GM12878 (cell line): ENCODE data around the gene MCCD1. TPM values are rescaled to one million over a fixed set of nuclear protein-coding genes. Genes with fewer than 3 reads are reported as not detected.
A peak's percentile ranks its signal among the peaks of the same experiment; 100 is the strongest.

Experiments
- ATF7 ChIP-seq: fragments of 450-650 bp; IDR thresholded peaks from 2 replicates; pipeline ENCODE4 v1.6.1; 2016; ENCODE audit warnings: low read depth, mild to moderate bottlenecking
- BCL11A ChIP-seq: IDR thresholded peaks from 2 replicates; pipeline ENCODE4 v1.6.1; 2011; ENCODE audit warnings: low read depth, low read length
- BRCA1 ChIP-seq: IDR thresholded peaks from 2 replicates; pipeline ENCODE4 v1.6.1; 2011; ENCODE audit warnings: low read depth, low read length, improper control_type of control experiment
- CBX5 ChIP-seq: sonication (generic); IDR thresholded peaks from 2 replicates; pipeline ENCODE4 v1.6.1; 2016; ENCODE audit warnings: low read depth, moderate library complexity, mild to moderate bottlenecking, inconsistent platforms
- HDAC6 ChIP-seq: fragments of 200-600 bp; sonication (generic); IDR thresholded peaks from one replicate; pipeline ENCODE4 v1.8.0; 2017; ENCODE audit warnings: antibody characterized with exemption; ENCODE audit not compliant: unreplicated experiment
- IRF4 ChIP-seq: IDR thresholded peaks from 2 replicates; pipeline ENCODE4 v1.6.1; 2011; ENCODE audit warnings: low read depth, low read length
- LARP7 ChIP-seq: fragments of 450-650 bp; IDR thresholded peaks from 2 replicates; pipeline ENCODE4 v1.6.1; 2017; ENCODE audit warnings: mild to moderate bottlenecking
- MEF2B ChIP-seq: fragments of 450-650 bp; IDR thresholded peaks from 2 replicates; pipeline ENCODE4 v1.6.1; 2018; ENCODE audit warnings: mild to moderate bottlenecking, moderate library complexity; ENCODE audit not compliant: partially characterized antibody, poor library complexity, severe bottlenecking
- MTA3 ChIP-seq: IDR thresholded peaks from 2 replicates; pipeline ENCODE4 v1.6.1; 2012; ENCODE audit warnings: low read length, inconsistent platforms, borderline replicate concordance
- NR2C2 ChIP-seq: IDR thresholded peaks from 2 replicates; pipeline ENCODE4 v1.6.1; 2011; ENCODE audit warnings: borderline replicate concordance, low read depth; ENCODE audit not compliant: control insufficient read depth, insufficient read length
- POLR2AphosphoS2 ChIP-seq: IDR thresholded peaks from 2 replicates; pipeline ENCODE4 v1.6.1; 2011; ENCODE audit warnings: low read depth, mild to moderate bottlenecking, low read length, improper control_type of control experiment, moderate library complexity
- POLR2AphosphoS5 ChIP-seq: IDR thresholded peaks from 2 replicates; pipeline ENCODE4 v1.6.1; 2011; ENCODE audit warnings: mild to moderate bottlenecking, low read length, inconsistent platforms
- RBBP5 ChIP-seq: fragments of 200-600 bp; sonication (generic); conservative IDR thresholded peaks from 2 replicates; pipeline ENCODE4 v1.6.1; 2016
- ZBED1 ChIP-seq: IDR thresholded peaks from 2 replicates; pipeline ENCODE4 v1.6.1; 2016; ENCODE audit warnings: borderline replicate concordance
- ZNF24 ChIP-seq: fragments of 450-650 bp; IDR thresholded peaks from 2 replicates; pipeline ENCODE4 v1.6.1; 2017; ENCODE audit warnings: antibody characterized with exemption, mild to moderate bottlenecking
- polyA plus RNA-seq, 11 experiments: library from polyadenylated mRNA; depleted of rRNA in 4 of 11; unstranded in 6 of 11; stranded (reverse) in 5 of 11; fragments of >200 nt; fragmentation: Nextera tagmentation in 4 of 11; fragmentation: Illumina TruSeq in 1 of 11; extraction: Ambion mirVana in 4 of 11; extraction: Trizol in 1 of 11; gene quantifications; 1 replicate in 1 of 11; 2 replicates in 10 of 11; pipeline versions ENCODE4 v1.2.1 to v1.2.3, GENCODE V29; 2011 to 2016; ENCODE audit warnings: inconsistent platforms in 2 of 11, missing spikeins in 2 of 11, low read depth in 1 of 11
- total RNA-seq, 4 experiments: library from RNA; depleted of rRNA in 3 of 4; stranded (reverse); fragments of >200 nt in 3 of 4; fragmentation: Illumina TruSeq in 1 of 4; extraction: Trizol in 1 of 4; gene quantifications; 2 replicates each; pipeline versions ENCODE4 v1.2.1 to v1.2.3, GENCODE V29; 2013 to 2021
- TF ChIP-seq, protein P1 (sequence below): fragments of 450-650 bp; IDR thresholded peaks from 2 replicates; pipeline ENCODE4 v1.6.1; 2016; ENCODE audit warnings: mild to moderate bottlenecking, moderate library complexity, borderline replicate concordance
- TF ChIP-seq, protein P2 (sequence below): fragments of 450-650 bp; IDR thresholded peaks from 2 replicates; pipeline ENCODE4 v1.6.1; 2016; ENCODE audit warnings: mild to moderate bottlenecking
- TF ChIP-seq, protein P3 (sequence below): fragments of 450-650 bp; IDR thresholded peaks from 2 replicates; pipeline ENCODE4 v1.6.1; 2017; ENCODE audit warnings: mild to moderate bottlenecking, low read depth, inconsistent platforms; ENCODE audit not compliant: poor library complexity, severe bottlenecking
- TF ChIP-seq, protein P4 (sequence below): IDR thresholded peaks from 2 replicates; pipeline ENCODE4 v1.6.1; 2011; ENCODE audit warnings: mild to moderate bottlenecking, low read depth, low read length, moderate library complexity; ENCODE audit not compliant: insufficient replicate concordance
- TF ChIP-seq, protein P5 (sequence below): fragments of 150-350 bp; IDR thresholded peaks from 2 replicates; pipeline ENCODE4 v1.6.1; 2014; ENCODE audit warnings: mild to moderate bottlenecking, low read depth, low read length

The MCCD1 gene
- total and polyA plus RNA-seq, 10 of the 15 experiments (the other 5 are each of a cell fraction or from before 2014, with no cell fraction given), result not detected

DNA sequence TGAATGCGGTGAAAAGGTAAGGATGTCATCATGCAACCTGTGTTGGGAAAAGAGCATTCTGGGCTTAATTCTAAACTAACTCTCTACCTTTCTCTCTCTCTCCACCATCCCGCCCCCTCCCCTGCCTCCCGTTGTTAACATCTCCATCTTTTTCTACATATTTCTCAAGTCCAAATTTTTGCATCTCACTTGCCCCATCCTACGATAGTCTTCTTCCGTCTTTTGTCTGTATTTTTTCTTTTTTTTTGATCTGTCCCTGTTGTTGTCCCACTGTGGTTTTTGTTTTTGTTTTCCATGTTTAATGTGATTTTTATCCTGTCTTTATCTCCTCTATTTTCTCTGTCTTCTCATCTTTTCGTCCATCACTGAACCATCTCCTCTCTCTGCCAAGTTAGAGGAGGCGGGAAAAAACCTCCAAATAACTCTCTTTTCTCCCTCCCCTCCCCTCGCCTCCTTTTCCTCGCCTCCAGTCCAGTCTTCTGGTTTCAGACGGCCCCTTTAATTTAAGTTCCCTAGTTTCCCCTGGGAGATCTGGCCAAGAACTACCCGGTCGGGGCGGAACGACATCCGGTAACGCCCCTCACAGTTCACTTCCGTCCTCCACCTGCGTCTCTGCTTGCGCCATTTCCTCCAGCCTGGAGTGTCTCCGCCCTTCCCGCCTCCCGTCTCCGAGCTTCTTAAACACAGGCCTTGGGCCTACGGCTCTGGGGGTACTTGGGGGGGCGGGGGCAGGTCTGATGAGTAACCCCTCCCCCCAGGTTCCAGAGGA is 18.4 kb downstream of the MCCD1 start, which contains the start of gene NFKBIL1 (continued):
- TF ChIP-seq, protein P1, sequence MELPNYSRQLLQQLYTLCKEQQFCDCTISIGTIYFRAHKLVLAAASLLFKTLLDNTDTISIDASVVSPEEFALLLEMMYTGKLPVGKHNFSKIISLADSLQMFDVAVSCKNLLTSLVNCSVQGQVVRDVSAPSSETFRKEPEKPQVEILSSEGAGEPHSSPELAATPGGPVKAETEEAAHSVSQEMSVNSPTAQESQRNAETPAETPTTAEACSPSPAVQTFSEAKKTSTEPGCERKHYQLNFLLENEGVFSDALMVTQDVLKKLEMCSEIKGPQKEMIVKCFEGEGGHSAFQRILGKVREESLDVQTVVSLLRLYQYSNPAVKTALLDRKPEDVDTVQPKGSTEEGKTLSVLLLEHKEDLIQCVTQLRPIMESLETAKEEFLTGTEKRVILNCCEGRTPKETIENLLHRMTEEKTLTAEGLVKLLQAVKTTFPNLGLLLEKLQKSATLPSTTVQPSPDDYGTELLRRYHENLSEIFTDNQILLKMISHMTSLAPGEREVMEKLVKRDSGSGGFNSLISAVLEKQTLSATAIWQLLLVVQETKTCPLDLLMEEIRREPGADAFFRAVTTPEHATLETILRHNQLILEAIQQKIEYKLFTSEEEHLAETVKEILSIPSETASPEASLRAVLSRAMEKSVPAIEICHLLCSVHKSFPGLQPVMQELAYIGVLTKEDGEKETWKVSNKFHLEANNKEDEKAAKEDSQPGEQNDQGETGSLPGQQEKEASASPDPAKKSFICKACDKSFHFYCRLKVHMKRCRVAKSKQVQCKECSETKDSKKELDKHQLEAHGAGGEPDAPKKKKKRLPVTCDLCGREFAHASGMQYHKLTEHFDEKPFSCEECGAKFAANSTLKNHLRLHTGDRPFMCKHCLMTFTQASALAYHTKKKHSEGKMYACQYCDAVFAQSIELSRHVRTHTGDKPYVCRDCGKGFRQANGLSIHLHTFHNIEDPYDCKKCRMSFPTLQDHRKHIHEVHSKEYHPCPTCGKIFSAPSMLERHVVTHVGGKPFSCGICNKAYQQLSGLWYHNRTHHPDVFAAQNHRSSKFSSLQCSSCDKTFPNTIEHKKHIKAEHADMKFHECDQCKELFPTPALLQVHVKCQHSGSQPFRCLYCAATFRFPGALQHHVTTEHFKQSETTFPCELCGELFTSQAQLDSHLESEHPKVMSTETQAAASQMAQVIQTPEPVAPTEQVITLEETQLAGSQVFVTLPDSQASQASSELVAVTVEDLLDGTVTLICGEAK, result peak; percentile 98
- TF ChIP-seq, protein P2, sequence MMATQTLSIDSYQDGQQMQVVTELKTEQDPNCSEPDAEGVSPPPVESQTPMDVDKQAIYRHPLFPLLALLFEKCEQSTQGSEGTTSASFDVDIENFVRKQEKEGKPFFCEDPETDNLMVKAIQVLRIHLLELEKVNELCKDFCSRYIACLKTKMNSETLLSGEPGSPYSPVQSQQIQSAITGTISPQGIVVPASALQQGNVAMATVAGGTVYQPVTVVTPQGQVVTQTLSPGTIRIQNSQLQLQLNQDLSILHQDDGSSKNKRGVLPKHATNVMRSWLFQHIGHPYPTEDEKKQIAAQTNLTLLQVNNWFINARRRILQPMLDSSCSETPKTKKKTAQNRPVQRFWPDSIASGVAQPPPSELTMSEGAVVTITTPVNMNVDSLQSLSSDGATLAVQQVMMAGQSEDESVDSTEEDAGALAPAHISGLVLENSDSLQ, result peak; percentile 73
- TF ChIP-seq MEF2B, result peak; percentile 96
- TF ChIP-seq HDAC6, result no peak
- TF ChIP-seq BCL11A, result no peak
- TF ChIP-seq, protein P3, sequence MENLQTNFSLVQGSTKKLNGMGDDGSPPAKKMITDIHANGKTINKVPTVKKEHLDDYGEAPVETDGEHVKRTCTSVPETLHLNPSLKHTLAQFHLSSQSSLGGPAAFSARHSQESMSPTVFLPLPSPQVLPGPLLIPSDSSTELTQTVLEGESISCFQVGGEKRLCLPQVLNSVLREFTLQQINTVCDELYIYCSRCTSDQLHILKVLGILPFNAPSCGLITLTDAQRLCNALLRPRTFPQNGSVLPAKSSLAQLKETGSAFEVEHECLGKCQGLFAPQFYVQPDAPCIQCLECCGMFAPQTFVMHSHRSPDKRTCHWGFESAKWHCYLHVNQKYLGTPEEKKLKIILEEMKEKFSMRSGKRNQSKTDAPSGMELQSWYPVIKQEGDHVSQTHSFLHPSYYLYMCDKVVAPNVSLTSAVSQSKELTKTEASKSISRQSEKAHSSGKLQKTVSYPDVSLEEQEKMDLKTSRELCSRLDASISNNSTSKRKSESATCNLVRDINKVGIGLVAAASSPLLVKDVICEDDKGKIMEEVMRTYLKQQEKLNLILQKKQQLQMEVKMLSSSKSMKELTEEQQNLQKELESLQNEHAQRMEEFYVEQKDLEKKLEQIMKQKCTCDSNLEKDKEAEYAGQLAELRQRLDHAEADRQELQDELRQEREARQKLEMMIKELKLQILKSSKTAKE, result peak; percentile 40
- no peak for TF ChIP-seq LARP7
- no peak for TF ChIP-seq RBBP5
- TF ChIP-seq MTA3, result no peak
- 0 out of 2 replicates have a peak, but pooled peaks have one; percentile 30 for TF ChIP-seq POLR2AphosphoS2
- TF ChIP-seq CBX5, result no peak
- no peak for TF ChIP-seq ZNF24
- no peak for TF ChIP-seq NR2C2
- no peak for TF ChIP-seq BRCA1
- TF ChIP-seq IRF4, result no peak
- TF ChIP-seq, protein P4, sequence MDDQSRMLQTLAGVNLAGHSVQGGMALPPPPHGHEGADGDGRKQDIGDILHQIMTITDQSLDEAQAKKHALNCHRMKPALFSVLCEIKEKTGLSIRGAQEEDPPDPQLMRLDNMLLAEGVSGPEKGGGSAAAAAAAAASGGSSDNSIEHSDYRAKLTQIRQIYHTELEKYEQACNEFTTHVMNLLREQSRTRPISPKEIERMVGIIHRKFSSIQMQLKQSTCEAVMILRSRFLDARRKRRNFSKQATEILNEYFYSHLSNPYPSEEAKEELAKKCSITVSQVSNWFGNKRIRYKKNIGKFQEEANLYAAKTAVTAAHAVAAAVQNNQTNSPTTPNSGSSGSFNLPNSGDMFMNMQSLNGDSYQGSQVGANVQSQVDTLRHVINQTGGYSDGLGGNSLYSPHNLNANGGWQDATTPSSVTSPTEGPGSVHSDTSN, result no peak
- TF ChIP-seq POLR2AphosphoS5, result peak; percentile 40; the same call in 1 of the 2 replicates
- TF ChIP-seq ATF7, result no peak; the same call in 1 of the 2 replicates
- TF ChIP-seq, protein P5, sequence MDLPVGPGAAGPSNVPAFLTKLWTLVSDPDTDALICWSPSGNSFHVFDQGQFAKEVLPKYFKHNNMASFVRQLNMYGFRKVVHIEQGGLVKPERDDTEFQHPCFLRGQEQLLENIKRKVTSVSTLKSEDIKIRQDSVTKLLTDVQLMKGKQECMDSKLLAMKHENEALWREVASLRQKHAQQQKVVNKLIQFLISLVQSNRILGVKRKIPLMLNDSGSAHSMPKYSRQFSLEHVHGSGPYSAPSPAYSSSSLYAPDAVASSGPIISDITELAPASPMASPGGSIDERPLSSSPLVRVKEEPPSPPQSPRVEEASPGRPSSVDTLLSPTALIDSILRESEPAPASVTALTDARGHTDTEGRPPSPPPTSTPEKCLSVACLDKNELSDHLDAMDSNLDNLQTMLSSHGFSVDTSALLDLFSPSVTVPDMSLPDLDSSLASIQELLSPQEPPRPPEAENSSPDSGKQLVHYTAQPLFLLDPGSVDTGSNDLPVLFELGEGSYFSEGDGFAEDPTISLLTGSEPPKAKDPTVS, result 0 out of 2 replicates have a peak, but pooled peaks have one; percentile 53
- no peak for TF ChIP-seq ZBED1
